Fibroblast of peridontal ligament (primary cell): ENCODE measurements around the gene GLYATL1.
A peak's percentile ranks its signal among the peaks of the same experiment; 100 is the strongest.

ENCODE experiments used
- DNase-seq: peaks from one replicate; pipeline ENCODE4 v3.0.0-alpha.2; 2010; ENCODE audit errors: extremely low read depth

Gene GLYATL1

DNA sequence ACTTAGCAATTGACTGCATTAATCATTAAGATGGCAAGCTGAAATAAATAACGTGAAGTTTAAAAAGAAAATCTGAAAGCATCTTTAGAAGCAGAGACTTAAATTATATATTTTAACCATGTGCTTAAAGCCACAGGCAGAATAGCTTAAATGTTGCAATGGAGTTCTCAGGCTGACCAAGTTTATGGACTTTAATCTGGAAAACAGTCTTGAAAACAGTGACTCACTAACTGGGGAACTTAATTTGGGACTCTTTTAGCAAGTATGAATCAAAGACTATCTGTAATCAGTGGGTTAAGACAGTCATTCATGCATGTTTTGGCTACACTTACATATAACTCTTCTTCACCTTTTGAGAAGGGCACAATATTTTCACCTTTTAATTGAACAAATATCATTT, 12.6 kb upstream of the GLYATL1 start:
- peak; percentile 81 for DNase-seq

DNA sequence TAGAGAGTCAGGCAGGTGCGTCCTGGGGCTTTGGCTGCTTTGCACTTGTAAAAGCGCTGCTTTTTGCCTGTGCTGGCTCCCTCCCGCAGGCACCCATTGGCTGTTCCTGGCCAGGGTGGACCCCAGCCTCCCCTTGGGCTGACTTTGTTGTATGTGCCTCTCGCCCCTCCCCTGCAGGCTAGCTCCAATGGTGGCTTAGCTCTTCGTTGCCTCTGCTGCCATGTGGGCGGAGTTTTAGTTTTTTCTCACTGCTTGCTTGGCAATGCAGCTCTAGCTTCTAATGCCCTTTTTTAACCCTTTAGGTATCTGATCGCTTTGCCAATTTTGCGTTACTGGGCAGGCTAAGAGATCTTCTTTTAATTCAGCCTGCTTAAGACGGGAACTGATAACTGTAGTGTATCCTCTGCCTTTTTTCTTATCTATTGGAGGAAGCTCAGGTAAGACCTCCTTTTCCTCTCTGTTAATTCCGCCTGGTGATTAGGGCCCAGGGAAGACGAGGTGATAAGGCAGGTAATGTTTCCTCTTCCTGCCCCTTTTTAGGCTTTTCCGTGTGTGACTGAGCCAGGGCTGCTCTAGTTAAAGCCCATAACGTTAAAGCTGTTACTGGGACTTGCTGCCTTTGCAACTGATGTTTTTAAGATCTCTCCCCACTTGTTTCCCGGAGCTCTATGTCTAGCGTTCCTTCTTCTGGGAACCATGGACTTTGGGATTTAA, 11.7 kb upstream of the GLYATL1 start:
- peak; percentile 29 for DNase-seq

DNA sequence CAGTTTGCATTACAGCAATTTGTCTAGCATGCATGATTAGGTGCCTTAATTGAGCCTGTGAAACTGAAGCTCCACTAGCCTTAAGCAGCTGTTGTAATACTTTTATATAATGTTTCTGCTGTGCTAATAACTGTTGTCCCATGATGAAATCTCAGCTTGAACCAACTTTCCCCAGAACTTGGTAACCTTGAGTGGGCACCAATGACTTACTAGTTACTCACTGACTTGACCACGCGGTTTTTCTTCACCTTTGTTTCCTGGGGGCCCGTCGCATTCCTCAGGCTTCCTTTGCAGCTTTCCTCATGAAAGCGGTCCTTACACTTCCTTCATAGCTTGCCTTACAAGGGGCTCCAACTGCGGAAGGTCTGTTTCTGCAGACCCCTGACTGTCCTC, 11.2 kb upstream of the GLYATL1 start:
- peak; percentile 8 for DNase-seq

DNA sequence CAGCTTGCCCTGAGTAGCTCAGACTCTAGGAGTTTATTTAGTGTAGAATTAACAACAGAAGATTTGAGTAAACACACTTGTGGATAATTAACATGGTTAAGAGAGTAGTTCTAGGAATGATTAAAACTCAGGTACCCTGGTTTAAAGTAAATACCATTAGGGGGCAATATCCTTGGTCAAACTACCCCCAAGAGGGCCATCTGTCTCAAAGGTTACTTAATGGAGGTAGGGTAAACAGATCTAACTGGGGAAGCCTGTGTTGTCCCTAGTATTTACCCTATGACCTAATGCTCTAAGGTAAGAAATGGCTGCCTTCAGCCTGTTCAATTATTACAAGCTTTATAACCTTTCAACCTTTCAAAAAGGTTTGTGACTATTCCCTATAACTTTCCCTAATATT, 10.6 kb upstream of the GLYATL1 start:
- DNase-seq: no peak

DNA sequence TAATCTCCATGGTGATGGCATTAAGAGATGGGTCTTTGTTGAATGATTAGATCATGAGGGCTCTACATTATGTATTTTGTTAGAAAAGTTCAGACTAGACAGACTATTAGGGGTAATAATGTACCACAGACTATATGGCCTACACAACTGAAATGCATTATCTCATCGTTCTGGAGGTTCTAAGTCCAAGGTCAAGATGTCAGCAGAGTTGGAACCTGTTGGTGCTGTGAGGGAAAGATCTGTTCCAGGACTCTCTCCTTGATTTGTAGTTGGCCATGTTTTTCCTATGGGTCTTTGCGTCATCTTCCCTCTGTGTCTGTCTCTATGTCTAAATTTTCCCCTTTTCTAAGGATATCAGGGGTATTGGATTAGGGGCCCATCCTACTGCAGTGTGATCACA, 8.4 kb upstream of the GLYATL1 start:
- DNase-seq: no peak

DNA sequence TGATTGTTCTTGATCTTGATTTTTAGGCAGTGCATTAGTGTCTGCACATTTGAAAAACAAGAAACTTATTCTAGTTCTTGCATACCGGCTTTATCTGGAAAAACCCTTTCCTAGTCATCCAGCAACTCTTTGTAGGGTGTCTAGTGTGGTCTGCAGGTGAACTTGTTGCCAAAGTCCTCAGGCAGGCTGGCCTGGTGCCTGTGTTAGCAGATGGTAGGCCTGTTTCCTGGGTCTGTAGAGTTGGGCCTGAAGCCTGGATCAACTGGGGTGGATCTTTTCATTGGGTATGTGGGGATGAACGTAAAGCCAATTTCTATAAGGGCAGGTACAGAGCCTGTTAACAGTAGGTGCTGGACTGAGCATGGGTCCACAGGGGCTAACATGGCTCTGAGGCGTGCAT, 5.6 kb upstream of the GLYATL1 start:
- DNase-seq: no peak

DNA sequence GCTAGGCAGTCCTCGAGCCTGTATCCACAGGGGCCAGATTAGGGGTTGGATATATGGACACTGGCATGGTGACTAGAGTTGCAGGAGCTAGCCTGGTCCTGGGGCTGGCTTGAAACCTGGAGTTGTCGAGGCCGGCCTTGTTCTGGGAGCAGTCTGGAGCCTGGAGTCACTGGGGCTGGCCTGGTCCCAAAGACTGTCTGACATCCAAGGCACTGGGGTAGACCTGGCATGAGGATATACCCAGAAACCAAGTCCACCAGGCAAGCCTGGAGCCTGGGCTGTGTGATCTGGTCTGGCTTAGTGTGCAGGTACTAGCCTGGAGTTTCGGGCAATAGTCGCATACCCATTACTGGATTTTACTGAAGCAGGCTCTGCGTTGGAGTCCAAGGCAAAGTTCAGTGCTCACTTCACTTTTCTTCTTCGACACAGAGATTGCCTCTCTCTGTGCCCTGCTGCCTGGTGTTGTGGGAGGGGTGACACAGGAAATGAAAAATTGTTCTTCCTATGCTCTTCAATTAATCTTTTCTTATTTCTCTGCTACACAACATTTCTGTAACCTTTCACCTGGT, 4.3 kb upstream of the GLYATL1 start:
- DNase-seq: no peak

DNA sequence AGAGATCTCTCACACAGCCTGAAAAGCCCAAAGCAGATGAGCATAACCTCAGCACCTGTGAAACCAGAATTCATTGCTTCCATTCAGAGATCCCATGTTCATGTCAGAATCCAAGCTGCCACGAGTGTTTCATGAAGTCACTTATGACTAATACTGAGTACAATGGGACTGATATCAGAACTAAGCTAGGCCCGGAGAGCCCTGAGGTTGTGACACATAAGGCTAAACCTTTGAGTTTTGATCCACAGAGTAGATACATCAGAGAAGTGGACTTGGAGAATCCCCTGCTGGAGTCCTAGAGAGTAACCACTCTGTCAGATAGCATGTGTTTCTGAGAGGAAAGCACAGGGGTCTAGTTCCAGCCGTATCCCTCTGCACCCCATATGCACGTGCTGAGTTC, 890 bp upstream of the GLYATL1 start:
- no peak for DNase-seq

DNA sequence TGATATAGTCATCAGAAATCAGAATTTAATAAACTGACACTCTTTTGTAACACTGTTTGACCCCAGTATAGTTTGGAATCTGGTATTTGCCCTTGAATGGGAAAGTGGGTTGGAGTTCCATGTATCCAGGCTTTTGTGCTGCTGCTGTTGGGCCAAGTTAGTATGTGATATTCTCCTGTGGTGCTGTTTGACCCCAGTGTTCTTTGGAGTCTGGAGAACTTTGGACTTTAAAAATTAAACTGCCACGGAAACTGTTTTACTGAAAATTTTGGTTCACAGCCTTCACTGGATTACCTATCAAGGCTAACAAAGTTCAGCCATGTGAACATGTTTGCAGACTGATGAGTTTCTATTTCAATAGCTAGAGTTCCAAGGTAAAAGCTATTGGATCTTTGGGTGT, 740 bp downstream of the GLYATL1 start:
- DNase-seq: no peak

DNA sequence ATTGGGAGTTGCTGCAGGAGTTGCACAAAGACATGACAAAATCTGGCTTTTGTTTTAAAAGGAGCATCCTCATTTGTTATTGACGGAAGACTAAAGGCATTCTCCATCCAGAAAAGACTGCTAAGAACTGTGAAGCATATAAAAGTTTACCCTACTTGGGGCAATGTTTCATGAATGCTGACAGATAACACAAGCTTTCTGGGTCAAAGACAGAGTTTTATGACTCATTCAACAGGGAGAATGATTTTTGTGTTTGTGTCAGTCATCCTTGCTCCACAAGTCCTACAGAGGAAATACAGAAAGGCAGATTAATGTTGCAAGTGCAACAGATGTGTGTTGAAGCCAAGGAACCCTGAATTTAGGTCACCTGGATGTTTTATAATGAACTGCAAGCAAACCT, 2.5 kb downstream of the GLYATL1 start:
- no peak for DNase-seq

DNA sequence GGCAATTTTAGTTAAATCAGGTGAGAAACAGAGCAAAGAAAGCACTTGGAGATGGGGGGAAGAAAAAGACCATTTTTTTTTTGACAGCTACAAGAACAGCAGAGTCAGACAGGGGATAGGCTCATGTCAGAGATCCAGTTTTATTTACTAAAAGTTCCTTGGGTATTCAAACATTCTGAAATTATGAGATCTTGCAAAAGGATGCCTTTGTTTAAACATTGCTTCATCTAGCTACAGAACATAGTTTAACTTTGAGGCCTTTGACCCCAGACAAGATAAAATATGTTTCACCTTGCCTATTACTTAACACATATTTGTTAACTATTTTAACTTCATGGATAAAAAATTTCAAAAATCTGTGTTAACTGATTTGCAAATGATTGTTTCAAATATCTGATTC, 6.4 kb downstream of the GLYATL1 start:
- no peak for DNase-seq

DNA sequence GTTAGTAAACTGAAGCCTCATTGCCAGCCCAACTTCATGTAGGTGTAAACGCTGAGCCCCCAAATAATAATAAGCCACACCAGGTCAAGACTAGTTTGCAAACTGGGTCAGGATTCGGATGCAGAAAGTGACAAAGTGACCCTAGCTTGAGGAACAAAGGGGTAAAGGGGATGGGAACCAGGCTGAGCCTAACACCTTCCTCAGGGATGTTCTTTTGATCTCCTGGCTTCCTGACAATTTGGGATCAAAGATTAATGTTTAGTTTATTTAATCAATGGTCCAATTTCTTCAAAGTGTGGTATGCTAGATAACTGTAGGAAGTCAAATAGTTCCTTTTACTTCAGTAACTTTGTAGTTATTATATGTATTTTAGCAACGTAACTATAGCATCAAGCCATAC, 9.9 kb downstream of the GLYATL1 start:
- DNase-seq: no peak

DNA sequence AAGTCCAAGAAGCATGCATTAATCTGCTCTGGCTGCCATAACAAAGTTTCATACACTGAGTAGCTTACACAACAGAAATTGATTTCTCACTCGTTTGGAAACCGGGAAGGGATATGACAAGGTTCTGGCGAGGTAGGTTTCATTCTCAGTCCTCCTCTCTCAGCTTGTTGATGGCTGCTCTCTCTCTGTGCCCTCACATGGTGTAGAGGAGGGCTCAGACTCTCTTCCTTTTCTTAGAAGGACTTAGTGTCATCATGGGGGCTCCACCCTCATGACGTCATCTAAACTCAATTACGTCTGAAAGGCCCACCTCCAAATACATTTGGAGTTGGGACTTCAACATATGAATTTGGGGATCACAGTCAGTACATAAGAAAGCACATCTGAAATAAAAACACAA, 18.6 kb downstream of the GLYATL1 start:
- DNase-seq: no peak

DNA sequence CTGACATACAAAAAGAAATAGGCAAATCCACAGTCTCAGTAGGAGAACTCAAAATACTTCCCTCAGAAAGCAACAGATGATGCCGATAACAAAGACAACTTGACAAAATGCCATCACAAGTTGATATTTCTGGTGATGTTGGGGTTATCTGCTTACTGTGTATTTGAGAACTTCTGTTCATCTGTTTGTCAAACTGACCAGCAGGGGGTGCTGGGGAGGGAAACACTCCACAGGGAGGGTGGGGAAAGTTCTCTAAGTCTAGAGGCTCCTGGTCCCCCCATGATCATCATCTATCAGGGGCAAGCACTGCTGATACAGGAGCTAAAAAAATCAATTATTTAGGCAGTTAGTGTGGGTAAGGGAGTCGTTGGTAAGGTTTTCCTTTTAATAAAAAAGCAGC, 19.2 kb downstream of the GLYATL1 start:
- no peak for DNase-seq

DNA sequence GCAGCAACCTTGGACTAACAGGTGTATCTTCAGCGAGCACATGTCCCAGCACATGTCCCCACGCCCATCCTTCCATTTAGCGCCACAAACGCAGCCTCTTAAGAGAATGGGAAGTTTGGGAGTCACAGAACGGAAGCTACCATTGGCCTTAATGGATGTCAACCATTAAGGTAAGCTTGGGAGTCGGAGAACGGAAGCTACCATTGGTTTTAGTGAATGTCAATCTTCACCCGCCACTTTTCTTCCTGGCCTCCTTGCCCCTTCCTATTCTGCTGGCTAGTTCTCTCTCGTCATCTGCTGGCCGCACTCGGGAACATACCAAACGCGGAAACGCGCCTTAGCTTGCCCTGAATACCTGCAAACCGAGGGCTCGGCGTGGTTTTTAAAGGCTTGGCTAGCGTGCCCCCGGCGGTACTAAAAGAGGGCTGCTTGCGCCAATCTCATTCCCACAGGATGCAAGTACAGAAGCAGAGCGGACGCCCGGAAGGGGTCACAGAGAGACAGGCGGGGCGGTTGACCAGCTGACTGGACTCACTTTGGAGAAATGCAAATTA, 24.3 kb downstream of the GLYATL1 start:
- peak; percentile 57 for DNase-seq

DNA sequence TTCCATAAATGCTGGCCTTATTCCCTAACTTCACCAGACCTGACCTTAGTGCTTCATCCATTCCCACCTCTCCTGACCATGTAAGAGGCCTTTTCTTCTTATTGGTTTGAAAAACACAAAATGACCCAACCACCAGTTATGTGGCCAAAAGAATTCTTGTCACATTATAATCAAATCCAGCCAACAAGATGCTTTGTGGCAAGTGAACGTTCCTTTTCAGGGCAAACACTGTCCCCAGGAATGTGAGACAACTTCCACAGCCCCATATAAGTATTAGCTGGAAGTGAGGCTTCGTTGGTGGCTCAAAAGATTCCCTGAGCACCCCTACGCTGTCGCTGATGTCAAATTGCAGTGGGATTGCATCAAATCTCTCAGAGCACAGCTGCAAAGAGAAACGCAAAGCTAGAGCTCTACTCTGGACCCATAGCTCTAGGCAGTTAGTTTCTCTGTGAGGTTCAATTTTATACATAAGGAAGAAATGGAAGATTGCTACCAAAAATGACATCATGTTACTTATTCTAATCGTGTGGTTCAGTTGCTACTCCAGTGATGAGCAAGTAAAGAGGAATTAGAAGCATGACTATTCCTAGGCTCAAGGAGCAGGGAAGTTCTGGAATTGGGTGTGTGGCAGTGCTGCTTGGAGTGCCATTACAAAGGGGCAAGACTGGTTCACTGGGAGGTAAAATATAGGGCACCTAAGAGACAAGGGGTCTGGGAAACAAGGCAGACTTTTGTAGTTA, 26.1 kb downstream of the GLYATL1 start:
- peak; percentile 43 for DNase-seq

DNA sequence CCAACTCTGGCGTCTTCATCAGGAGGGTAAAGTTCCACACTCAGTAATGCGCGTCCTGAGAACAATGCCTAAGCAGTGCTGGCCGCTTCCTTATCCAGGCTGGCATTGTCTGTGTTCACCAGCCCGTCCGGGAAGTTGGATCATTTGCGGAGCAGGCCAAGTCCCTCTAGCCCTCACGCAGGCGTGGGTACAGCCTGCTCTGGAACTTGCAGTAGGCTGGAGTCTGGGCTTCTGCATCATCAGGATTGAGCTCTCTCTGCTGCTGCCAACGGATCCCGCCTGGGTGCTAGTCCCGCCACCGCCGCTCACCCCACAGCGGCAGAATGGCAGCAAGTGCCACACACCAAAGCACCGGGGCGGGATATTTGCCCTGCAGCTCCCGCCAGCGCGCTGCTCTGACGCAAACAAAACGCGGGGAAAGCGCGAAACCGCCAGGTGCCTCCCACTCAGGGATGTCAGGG, 29.0 kb downstream of the GLYATL1 start:
- no peak for DNase-seq

DNA sequence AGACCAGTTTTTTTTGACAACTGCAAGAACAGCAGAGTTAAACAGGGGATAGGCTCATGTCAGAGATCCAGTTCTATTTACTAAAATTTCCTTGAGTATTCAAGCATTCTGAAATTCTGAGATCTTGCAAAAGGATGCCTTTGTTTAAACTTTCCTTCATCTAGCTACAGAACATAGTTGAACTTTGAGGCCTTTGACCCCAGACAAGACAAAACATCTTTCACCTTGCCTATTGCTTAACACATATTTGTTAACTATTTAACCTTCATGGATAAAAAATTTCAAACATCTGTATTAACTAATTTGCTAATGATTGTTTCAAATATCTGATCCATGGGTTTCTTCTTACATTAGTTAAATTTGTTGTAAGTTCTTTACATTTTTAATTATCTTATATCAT, 38.2 kb downstream of the GLYATL1 start:
- no peak for DNase-seq

DNA sequence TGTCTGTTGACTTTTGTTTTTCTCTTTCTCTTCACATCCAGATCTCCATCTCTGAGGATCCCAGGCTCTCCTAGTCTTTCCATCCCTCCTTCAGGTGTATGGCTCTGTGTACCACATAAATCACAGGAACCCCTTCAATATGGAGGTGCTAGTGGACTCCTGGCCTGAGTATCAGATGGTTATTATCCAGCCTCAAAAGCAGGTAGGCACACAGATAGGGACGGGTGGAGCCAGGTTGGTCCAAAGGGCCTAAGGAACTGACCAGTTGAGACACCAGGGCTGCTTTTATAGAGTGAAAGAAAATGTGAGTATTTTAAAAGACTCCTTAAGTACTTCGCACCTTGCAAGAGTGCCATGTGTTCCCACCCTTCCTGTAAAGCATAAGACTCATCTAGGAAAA, 39.9 kb downstream of the GLYATL1 start:
- no peak for DNase-seq

DNA sequence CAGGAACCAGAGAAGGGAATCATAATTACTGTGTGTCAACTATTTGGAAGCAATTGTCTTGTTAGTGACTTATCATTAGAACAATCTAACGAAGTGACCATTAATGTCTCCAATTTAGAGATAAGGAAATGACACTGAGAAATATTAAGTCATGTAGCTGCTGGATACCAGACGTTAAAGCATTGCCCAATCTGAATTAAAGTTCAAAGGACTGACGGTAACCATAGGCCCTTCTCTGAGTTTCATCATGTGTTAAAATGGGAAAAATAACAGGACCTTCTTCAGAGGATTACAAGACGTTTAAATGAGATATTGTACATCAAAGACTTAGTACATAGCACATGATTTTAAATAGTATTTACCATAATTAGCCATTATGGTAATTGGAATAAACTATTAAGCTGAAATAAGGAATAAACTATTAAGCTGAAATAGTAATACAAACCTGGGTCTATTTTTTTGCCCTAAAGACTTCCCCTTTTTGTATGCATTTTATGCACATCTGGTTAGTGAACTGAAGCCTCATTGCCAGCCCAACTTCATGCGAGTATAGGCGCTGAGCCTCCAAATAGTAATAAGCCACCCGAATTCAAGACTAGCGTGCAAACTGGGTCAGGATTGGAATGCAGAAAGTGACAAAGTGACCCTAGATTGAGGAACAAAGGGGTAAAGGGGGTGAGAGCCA, 41.0 kb downstream of the GLYATL1 start:
- no peak for DNase-seq

DNA sequence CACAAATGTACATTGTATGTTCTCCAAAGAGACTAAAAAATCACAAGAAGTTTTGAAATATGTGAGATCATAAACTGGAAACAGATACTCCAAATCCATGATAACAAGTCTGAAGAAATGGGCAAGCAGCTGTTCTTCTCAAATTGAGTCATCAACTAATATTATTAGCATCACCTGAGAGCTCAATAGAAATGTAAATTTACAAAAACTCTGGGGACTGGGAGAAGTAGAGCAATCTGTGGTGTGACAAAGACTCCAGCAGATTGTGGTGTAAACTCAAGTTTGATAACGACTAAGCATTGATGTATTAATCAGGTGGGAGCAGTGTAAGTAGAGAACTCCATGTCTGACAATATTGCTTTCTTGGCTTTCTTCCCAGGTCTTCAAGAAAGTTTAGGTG, 53.2 kb downstream of the GLYATL1 start:
- no peak for DNase-seq

DNA sequence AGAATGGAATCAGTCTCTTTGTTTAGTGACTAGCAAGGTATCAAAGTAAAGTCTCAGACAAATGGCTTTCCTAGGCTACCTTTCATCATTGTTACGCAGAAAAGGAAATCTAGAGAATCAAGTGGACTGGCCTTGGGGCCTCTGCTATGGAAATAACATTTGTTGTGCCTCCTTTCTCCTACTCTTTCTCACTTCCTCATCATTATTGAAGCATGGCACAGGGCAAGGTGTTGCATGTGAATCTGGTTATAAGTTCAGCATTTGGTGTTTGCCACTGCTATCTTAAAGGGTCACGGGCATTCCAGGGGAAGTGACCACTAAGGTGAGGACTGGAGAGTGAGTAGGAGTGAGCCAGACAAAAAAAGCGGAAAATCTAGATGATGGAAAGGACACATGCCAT, 54.9 kb downstream of the GLYATL1 start:
- no peak for DNase-seq
